Parathyroid adenoma (tissue), 2 donors: ENCODE data around the gene GLS.

ENCODE experiments used
- H2AFZ ChIP-seq: fragments of 300-600 bp; sonication (generic); one replicate; pipeline ENCODE4 v1.7.0; 2017; ENCODE audit warnings: antibody characterized with exemption, mild to moderate bottlenecking
- H3K27ac ChIP-seq: fragments of 300-600 bp; sonication (generic); one replicate; pipeline ENCODE4 v1.7.0; 2017
- H3K27me3 ChIP-seq: fragments of 300-600 bp; sonication (generic); one replicate; pipeline ENCODE4 v1.7.0; 2017; ENCODE audit warnings: low read length; ENCODE audit not compliant: control insufficient read depth, insufficient read depth
- H3K36me3 ChIP-seq: fragments of 300-600 bp; sonication (generic); one replicate; pipeline ENCODE4 v1.7.0; 2017; ENCODE audit warnings: low read length; ENCODE audit not compliant: control insufficient read depth, insufficient read depth
- H3K4me1 ChIP-seq: fragments of 300-600 bp; sonication (generic); one replicate; pipeline ENCODE4 v1.7.0; 2017; ENCODE audit warnings: control low read depth
- H3K4me2 ChIP-seq: fragments of 300-600 bp; sonication (generic); one replicate; pipeline ENCODE4 v1.7.0; 2017; ENCODE audit warnings: low read length
- H3K4me3 ChIP-seq: fragments of 300-600 bp; sonication (generic); one replicate; pipeline ENCODE4 v1.7.0; 2017; ENCODE audit warnings: low read depth, low read length
- H3K79me2 ChIP-seq: fragments of 300-600 bp; sonication (generic); one replicate; pipeline ENCODE4 v1.7.0; 2017; ENCODE audit warnings: control low read depth
- H3K9ac ChIP-seq: fragments of 300-600 bp; sonication (generic); one replicate; pipeline ENCODE4 v1.7.0; 2017; ENCODE audit warnings: mild to moderate bottlenecking
- H3K9me3 ChIP-seq: fragments of 300-600 bp; sonication (generic); one replicate; pipeline ENCODE4 v1.7.0; 2017; ENCODE audit warnings: low read length; ENCODE audit not compliant: control insufficient read depth
- CTCF ChIP-seq: fragments of 300-600 bp; sonication (generic); IDR thresholded peaks from one replicate; pipeline ENCODE4 v1.7.0; 2017; ENCODE audit warnings: antibody characterized with exemption, mild to moderate bottlenecking
- donor health status: primary hyperparathyroidism.

Gene GLS

DNA sequence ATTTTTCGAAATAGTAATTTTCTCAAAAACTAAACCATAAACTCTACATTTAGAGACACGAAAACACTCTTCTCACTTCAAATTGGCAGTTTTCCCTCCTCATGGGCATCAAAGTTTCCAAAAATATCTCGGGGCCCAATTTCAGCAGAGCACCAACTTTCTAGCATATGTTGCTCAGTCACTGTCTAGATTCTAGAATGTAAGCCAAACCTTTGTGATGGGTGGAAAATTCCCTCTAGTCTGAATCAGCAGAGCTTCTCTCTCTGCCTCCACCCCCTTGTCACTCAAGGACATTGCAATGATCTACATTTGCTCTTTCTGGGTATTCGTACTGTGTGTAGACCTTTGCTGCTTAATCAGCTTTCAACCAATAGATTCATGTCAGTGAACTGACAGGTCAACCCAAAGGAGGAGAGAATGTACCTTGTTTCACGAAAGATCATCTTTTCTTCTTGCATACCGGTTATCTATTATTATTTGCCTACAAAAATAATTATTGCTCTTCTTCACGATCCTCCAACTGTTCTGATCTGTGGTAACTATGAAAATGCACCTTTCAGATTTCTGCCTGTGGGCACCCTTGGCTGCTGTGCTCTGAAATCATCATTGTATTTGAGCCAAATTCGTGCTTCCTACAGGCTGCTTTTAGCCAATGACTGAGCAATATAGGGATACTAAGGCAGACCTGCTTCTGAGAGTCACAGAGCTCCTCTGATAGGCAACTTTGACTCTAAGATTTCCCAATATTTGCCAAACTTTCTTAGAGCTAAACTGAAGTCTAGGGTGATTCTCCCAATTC is 38.7 kb upstream of the GLS start:
- peak overlapping the region; percentile 53 for H3K27ac ChIP-seq
- peaks cover 25% of the 10 kb centered on the region for H3K4me1 ChIP-seq
- no peaks in the 10 kb centered on the region for H3K79me2 ChIP-seq
- no peak overlapping the region for H3K4me2 ChIP-seq
- no peaks in the 10 kb centered on the region for H3K9me3 ChIP-seq
- H3K4me3 ChIP-seq: no peak overlapping the region
- H3K36me3 ChIP-seq: no peaks in the 10 kb centered on the region
- no peak for TF ChIP-seq CTCF
- H3K9ac ChIP-seq: no peak overlapping the region
- H2AFZ ChIP-seq: peak overlapping the region; percentile 56
- no peaks in the 10 kb centered on the region for H3K27me3 ChIP-seq

DNA sequence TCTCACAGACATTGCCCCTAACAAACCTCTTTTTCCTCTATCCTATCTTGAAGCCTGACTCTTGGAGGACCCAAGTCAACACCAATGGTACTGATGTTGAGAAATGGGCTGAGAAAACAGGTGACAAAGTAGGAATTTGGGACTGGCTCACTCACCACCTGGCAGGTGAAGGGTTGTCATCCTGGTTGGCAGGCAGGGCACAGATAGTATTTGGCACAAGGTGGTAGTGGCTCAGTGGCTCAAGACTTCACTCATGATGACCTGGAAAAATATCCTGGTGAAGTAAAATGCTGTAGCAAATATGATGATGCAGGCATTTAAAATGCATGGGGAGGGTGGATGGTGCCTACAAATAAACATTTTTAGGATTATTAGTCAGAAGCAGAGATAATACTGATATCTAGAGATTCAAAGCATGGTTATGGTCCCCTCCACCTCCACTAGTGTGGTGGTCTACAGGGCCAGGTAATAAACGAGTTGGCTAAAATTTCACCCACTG is 38.0 kb upstream of the GLS start:
- peak overlapping the region; percentile 53 for H3K27ac ChIP-seq

GRCh38 chr2:190843890-190844699 is 36.5 kb upstream of the GLS start:
- no peaks in the 10 kb centered on the region for H3K9me3 ChIP-seq
- no peak overlapping the region for H3K4me3 ChIP-seq
- peaks cover 25% of the 10 kb centered on the region for H3K4me1 ChIP-seq
- H3K79me2 ChIP-seq: no peaks in the 10 kb centered on the region
- H3K36me3 ChIP-seq: no peaks in the 10 kb centered on the region
- H3K27me3 ChIP-seq: no peaks in the 10 kb centered on the region
- H3K9ac ChIP-seq: no peak overlapping the region
- no peak overlapping the region for H2AFZ ChIP-seq
- no peak overlapping the region for H3K27ac ChIP-seq
- TF ChIP-seq CTCF: no peak
- no peak overlapping the region for H3K4me2 ChIP-seq

More for the DNA sequence above, 38.0 kb upstream of the GLS start:
- no peaks in the 10 kb centered on the region for H3K36me3 ChIP-seq
- TF ChIP-seq CTCF: no peak
- no peaks in the 10 kb centered on the region for H3K79me2 ChIP-seq
- no peak overlapping the region for H3K4me3 ChIP-seq
- H3K9ac ChIP-seq: no peak overlapping the region
- no peaks in the 10 kb centered on the region for H3K9me3 ChIP-seq
- H2AFZ ChIP-seq: peak overlapping the region; percentile 56
- no peak overlapping the region for H3K4me2 ChIP-seq
- H3K4me1 ChIP-seq: peaks cover 25% of the 10 kb centered on the region
- H3K27me3 ChIP-seq: no peaks in the 10 kb centered on the region

- H3K9ac ChIP-seq: no peak overlapping the region
- no peak overlapping the region for H3K4me2 ChIP-seq
- peaks cover 24% of the 10 kb centered on the region for H3K4me1 ChIP-seq
- H3K36me3 ChIP-seq: no peaks in the 10 kb centered on the region
- no peak overlapping the region for H3K4me3 ChIP-seq
- no peak for TF ChIP-seq CTCF
- H3K79me2 ChIP-seq: no peaks in the 10 kb centered on the region
- no peaks in the 10 kb centered on the region for H3K9me3 ChIP-seq
- H2AFZ ChIP-seq: no peak overlapping the region
- H3K27me3 ChIP-seq: no peaks in the 10 kb centered on the region
- H3K27ac ChIP-seq: no peak overlapping the region
Observed at GRCh38 chr2:190844700-190845401, 35.8 kb upstream of the GLS start.
